BJ (cell line): ENCODE results near the gene ALKBH3. TPM values are rescaled to one million over a fixed set of nuclear protein-coding genes. Genes with fewer than 3 reads are reported as not detected.

Experiments
- CTCF ChIA-PET: fragments of 350-600 bp; formaldehyde crosslinking; extraction: SDS; loops from one replicate; lab custom pipeline; 2021; ENCODE audit warnings: antibody characterized with exemption, inconsistent platforms; lab: Yijun Ruan, JAX
- POLR2A ChIA-PET: fragments of 300-600 bp; sonication (Branson Sonifier 250); formaldehyde crosslinking; extraction: SDS; loops from one replicate; lab custom pipeline; 2021; ENCODE audit warnings: antibody characterized with exemption; lab: Charles Lee
- DNase-seq: peaks from one replicate; pipeline ENCODE4 v3.0.0-alpha.2; 2011; ENCODE audit warnings: low read depth
- H3K27me3 ChIP-seq: 2 replicates; pipeline ENCODE4 v1.6.0; 2011; ENCODE audit warnings: low read length; ENCODE audit not compliant: control insufficient read depth, insufficient read depth
- H3K36me3 ChIP-seq: 2 replicates; pipeline ENCODE4 v1.5.1; 2011; ENCODE audit warnings: low read length; ENCODE audit not compliant: control insufficient read depth, insufficient read depth
- H3K4me3 ChIP-seq: 2 replicates; pipeline ENCODE4 v1.5.1; 2011; ENCODE audit warnings: low read depth, mild to moderate bottlenecking, control low read depth, low read length
- polyA plus RNA-seq: library from polyadenylated mRNA; depleted of rRNA; stranded (reverse); fragments of >200 nt; gene quantifications from 2 replicates; pipeline ENCODE4 v1.2.3, GENCODE V29; 2011
- TF ChIP-seq, protein P1 (sequence below): IDR thresholded peaks from 2 replicates; pipeline ENCODE4 v1.5.1; 2011; ENCODE audit warnings: low read depth, mild to moderate bottlenecking, control low read depth, inconsistent platforms, low read length, moderate library complexity; ENCODE audit not compliant: insufficient read depth

The ALKBH3 gene
- polyA plus RNA-seq, 1 experiment = 30.2 TPM

DNA sequence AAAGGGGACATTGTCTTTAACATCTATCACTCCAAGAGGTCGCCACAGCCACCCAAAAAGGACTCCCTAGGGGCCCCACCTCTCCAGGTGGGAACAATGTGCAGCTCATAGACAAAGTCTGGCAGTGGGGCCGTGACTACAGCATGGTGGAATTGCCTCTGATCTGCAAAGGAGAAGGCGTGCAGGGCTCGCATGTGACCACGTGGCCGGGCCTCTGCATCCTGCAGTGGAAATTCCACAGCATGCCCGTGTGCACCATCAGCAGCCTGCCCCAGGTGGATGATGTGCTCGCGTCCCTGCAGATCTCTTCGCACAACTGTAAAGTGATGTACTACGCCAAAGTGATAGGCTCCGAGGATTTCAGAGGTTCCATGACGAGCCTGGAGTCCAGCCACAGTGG lies 18.5 kb downstream of the ALKBH3 start:
- Histone ChIP-seq H3K36me3 (peaks cover 14% of the 10 kb centered on the region), H3K4me3 (no peak overlapping the region), H3K27me3 (no peaks in the 10 kb centered on the region)
- ChIA-PET POLR2A (no interaction called here), CTCF (interaction anchor here (2.1 kb wide), 1 partner anchor 9 kb away, joined by 7 read pairs; no protein-coding TSS in a partner anchor)
- no peak for DNase-seq
- TF ChIP-seq, protein P1, sequence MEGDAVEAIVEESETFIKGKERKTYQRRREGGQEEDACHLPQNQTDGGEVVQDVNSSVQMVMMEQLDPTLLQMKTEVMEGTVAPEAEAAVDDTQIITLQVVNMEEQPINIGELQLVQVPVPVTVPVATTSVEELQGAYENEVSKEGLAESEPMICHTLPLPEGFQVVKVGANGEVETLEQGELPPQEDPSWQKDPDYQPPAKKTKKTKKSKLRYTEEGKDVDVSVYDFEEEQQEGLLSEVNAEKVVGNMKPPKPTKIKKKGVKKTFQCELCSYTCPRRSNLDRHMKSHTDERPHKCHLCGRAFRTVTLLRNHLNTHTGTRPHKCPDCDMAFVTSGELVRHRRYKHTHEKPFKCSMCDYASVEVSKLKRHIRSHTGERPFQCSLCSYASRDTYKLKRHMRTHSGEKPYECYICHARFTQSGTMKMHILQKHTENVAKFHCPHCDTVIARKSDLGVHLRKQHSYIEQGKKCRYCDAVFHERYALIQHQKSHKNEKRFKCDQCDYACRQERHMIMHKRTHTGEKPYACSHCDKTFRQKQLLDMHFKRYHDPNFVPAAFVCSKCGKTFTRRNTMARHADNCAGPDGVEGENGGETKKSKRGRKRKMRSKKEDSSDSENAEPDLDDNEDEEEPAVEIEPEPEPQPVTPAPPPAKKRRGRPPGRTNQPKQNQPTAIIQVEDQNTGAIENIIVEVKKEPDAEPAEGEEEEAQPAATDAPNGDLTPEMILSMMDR = no peak

DNA sequence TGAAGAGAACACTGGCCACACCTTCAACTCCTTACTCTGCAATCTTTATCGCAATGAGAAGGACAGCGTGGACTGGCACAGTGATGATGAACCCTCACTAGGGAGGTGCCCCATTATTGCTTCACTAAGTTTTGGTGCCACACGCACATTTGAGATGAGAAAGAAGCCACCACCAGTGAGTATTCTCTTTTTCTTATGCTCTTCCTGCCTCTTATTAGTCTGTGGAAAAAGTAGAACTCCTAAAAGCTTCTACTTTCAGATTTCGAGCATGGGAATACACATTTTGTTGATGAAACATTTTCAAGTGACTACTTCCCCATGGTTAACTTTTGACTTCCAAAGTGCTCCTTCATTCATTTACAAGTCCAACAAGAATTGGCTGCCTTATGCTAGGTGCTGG lies 20.9 kb downstream of the ALKBH3 start:
- CTCF ChIA-PET = no interaction called here
- POLR2A ChIA-PET = no interaction called here
- DNase-seq = no peak
- TF ChIP-seq, protein P1 = no peak
- Histone ChIP-seq H3K4me3 (no peak overlapping the region), H3K27me3 (no peaks in the 10 kb centered on the region), H3K36me3 (peaks cover 14% of the 10 kb centered on the region)

DNA sequence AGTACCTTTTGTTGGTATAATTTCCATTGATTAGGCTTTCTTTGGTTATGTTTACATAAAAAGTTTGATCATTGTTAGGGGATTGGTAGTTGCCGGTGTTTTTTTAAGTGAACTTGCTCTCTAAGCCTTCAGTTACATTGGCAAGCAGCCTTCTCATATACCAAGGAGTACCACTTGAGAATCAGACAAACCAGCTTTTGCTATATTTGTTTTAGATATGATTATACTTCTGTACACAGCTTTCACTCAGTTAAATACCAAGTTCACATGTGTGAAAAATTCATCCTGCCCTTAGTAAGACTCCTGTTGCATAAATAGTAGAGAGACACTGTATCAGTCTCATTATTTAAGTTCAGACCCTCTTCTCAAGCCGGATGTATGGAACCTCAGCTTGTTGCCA lies 22.4 kb downstream of the ALKBH3 start:
- Histone ChIP-seq H3K4me3 (no peak overlapping the region), H3K27me3 (no peaks in the 10 kb centered on the region), H3K36me3 (peaks cover 14% of the 10 kb centered on the region)
- POLR2A ChIA-PET = no interaction called here
- TF ChIP-seq, protein P1 = no peak
- CTCF ChIA-PET = interaction anchor here (0.7 to 2.9 kb wide), 3 partner anchors 13 to 135 kb away, joined by 3 to 18 read pairs (median 4); no protein-coding TSS in a partner anchor
- DNase-seq = no peak

DNA sequence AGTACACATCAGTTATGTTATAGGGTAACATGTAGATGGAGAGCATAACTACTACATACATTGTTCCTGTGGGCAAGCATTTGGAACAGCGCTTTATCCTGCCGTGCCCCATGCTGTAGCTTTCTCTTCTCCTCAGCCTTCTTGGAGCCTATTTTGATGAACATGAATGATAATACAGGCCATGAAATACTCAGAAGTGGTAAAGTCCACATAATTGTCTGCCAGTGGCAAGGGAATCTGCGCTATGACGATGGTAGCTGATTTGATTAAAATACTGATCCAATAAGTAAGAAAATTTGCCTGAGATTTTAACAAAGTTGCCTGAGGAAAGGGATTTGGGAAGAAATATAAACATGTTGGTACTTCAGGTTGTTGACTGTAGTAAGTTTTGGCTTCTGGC lies 23.3 kb downstream of the ALKBH3 start:
- no peaks in the 10 kb centered on the region for H3K27me3 ChIP-seq
- ChIA-PET CTCF (interaction anchor here (0.6 to 2.9 kb wide), 4 partner anchors 14 to 134 kb away, joined by 4 to 18 read pairs (median 4); no protein-coding TSS in a partner anchor), POLR2A (no interaction called here)
- peaks cover 9% of the 10 kb centered on the region for H3K36me3 ChIP-seq
- TF ChIP-seq, protein P1 = no peak
- no peak for DNase-seq
- H3K4me3 ChIP-seq = no peak overlapping the region

DNA sequence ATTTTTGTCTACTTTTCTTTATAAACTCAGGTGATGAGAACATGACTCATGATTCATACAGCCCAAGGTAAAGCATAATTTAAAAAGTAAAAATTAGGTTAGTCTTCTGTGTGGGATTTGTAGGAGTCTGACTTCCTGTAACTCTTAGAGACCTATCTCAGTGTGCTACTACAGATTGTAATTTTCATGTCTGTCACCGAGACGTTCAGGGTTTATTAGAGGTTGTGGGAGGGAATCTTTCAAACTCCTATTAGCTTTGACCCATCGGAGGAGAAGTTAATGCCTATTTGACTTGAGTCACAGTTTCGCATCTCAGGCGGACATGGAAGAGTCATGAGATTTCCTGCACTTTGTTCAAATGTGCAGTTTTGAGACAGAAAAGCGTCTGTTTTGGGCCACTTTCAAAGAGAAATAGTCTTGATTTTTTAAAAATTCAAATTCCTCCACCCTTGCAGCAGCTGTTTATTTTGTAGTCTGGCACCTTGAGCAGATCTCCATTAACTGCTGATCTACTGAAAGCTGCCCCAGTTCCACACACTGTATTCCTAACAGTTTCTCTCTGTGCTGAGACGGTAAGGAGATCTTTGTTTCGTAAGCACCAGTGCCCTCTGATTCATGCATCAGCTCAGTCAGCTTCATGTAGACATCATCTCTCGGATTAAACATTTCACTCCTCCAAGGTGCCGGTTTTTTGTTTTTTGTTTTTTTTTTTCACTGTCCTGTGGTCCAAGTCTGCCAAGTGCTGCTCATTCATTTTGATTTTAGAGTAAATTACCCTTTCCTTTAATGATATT lies 24.3 kb downstream of the ALKBH3 start:
- Histone ChIP-seq H3K27me3 (no peaks in the 10 kb centered on the region), H3K36me3 (peaks cover 9% of the 10 kb centered on the region), H3K4me3 (no peak overlapping the region)
- POLR2A ChIA-PET = no interaction called here
- CTCF ChIA-PET = interaction anchor here (0.9 to 2.9 kb wide), 2 partner anchors 15 to 157 kb away, joined by 3 to 18 read pairs; no protein-coding TSS in a partner anchor
- no peak for DNase-seq
- TF ChIP-seq, protein P1 = no peak
